Neural cell (in vitro differentiated cells): ENCODE data around the gene TRABD2A. TPM values are rescaled to one million over a fixed set of nuclear protein-coding genes. Genes with fewer than 3 reads are reported as not detected.

Source experiments
- H2AFZ ChIP-seq: fragments of 200-600, 300-800 bp; sonication (generic), shearing (Covaris generic); 2 replicates; pipeline ENCODE4 v1.6.0; 2014; ENCODE audit warnings: low read depth, mild to moderate bottlenecking, antibody characterized with exemption, low read length, moderate library complexity
- H3F3A ChIP-seq: fragments of 200-600 bp; shearing (Covaris generic); 2 replicates; pipeline ENCODE4 v1.6.1; 2016; ENCODE audit warnings: mild to moderate bottlenecking, moderate library complexity, mixed read lengths, antibody characterized with exemption, low read length; ENCODE audit not compliant: insufficient read depth, poor library complexity, severe bottlenecking
- H3K27ac ChIP-seq: fragments of 200-600, 300-800 bp; sonication (generic), shearing (Covaris generic); 2 replicates; pipeline ENCODE4 v1.5.1; 2014; ENCODE audit warnings: mild to moderate bottlenecking, low read length, moderate library complexity
- H3K27me3 ChIP-seq: fragments of 300-800, 200-600 bp; sonication (generic), shearing (Covaris generic); 2 replicates; pipeline ENCODE4 v1.6.0; 2014; ENCODE audit warnings: mild to moderate bottlenecking, low read depth, low read length, moderate library complexity; ENCODE audit not compliant: insufficient read depth
- H3K36me3 ChIP-seq: fragments of 300-800, 200-600 bp; sonication (generic), shearing (Covaris generic); 2 replicates; pipeline ENCODE4 v1.5.1; 2014; ENCODE audit warnings: mild to moderate bottlenecking, antibody characterized with exemption, low read length, moderate library complexity; ENCODE audit not compliant: insufficient read depth
- H3K4me2 ChIP-seq: fragments of 300-800, 200-600 bp; sonication (generic), shearing (Covaris generic); 2 replicates; pipeline ENCODE4 v1.6.0; 2014; ENCODE audit warnings: mild to moderate bottlenecking, low read length
- H3K4me3 ChIP-seq: fragments of 300-800, 200-600 bp; sonication (generic), shearing (Covaris generic); 2 replicates; pipeline ENCODE4 v1.5.1; 2014; ENCODE audit warnings: mild to moderate bottlenecking, low read length, moderate library complexity
- H3K79me2 ChIP-seq: fragments of 200-600 bp; shearing (Covaris generic); replicated peaks from 2 replicates; pipeline ENCODE4 v1.6.0; 2014; ENCODE audit warnings: mild to moderate bottlenecking, low read length, moderate library complexity; ENCODE audit not compliant: insufficient read depth
- H3K9ac ChIP-seq: fragments of 300-800, 200-600 bp; sonication (generic), shearing (Covaris generic); 2 replicates; pipeline ENCODE4 v1.6.1; 2016; ENCODE audit warnings: mild to moderate bottlenecking, low read length, mixed read lengths
- H3K9me2 ChIP-seq: fragments of 200-600 bp; shearing (Covaris generic); 2 replicates; pipeline ENCODE4 v1.6.1; 2016; ENCODE audit warnings: mild to moderate bottlenecking, low read length, mixed read lengths; ENCODE audit not compliant: insufficient read depth
- H3K9me3 ChIP-seq: fragments of 200-600, 300-800 bp; sonication (generic), shearing (Covaris generic); 2 replicates; pipeline ENCODE4 v1.6.1; 2016; ENCODE audit warnings: mild to moderate bottlenecking, mixed run types, low read length, moderate library complexity, mixed read lengths
- H4K20me1 ChIP-seq: fragments of 200-600 bp; shearing (Covaris generic); 2 replicates; pipeline ENCODE4 v1.6.1; 2016; ENCODE audit warnings: mild to moderate bottlenecking, mixed run types; ENCODE audit not compliant: insufficient read depth
- EP300 ChIP-seq: fragments of 450-650 bp; conservative IDR thresholded peaks from 2 replicates; pipeline ENCODE4 v1.6.1; 2014; ENCODE audit warnings: antibody characterized with exemption, mild to moderate bottlenecking, moderate library complexity; ENCODE audit not compliant: poor library complexity, severe bottlenecking
- EZH2 ChIP-seq: fragments of 200-600, 300-800 bp; shearing (Covaris generic), sonication (generic); IDR thresholded peaks from 2 replicates; pipeline ENCODE4 v1.6.1; 2014; ENCODE audit warnings: antibody characterized with exemption, low read length, borderline replicate concordance, mild to moderate bottlenecking; ENCODE audit not compliant: insufficient read depth, poor library complexity, severe bottlenecking
- MXI1 ChIP-seq: fragments of 450-650 bp; conservative IDR thresholded peaks from 2 replicates; pipeline ENCODE4 v1.6.1; 2014; ENCODE audit warnings: antibody characterized with exemption, mild to moderate bottlenecking; ENCODE audit not compliant: poor library complexity, severe bottlenecking
- POLR2AphosphoS5 ChIP-seq: IDR thresholded peaks from 2 replicates; pipeline ENCODE4 v1.6.1; 2012
- RAD21 ChIP-seq: fragments of 450-650 bp; conservative IDR thresholded peaks from 2 replicates; pipeline ENCODE4 v1.6.1; 2014; ENCODE audit warnings: antibody characterized with exemption, mild to moderate bottlenecking, moderate library complexity
- SMC3 ChIP-seq: fragments of 450-650 bp; conservative IDR thresholded peaks from 2 replicates; pipeline ENCODE4 v1.6.1; 2014; ENCODE audit warnings: antibody characterized with exemption, mild to moderate bottlenecking, moderate library complexity; ENCODE audit not compliant: poor library complexity
- TAF1 ChIP-seq: IDR thresholded peaks from 2 replicates; pipeline ENCODE4 v1.6.1; 2012; ENCODE audit warnings: low read depth
- polyA plus RNA-seq: library from polyadenylated mRNA; depleted of rRNA; stranded (reverse); fragments of >200 nt; gene quantifications from 2 replicates; pipeline ENCODE4 v1.2.3, GENCODE V29; 2014
- TF ChIP-seq, protein P1 (sequence below): IDR thresholded peaks from 2 replicates; pipeline ENCODE4 v1.6.1; 2012; ENCODE audit warnings: borderline replicate concordance
- TF ChIP-seq, protein P2 (sequence below): fragments of 450-650 bp; IDR thresholded peaks from 2 replicates; pipeline ENCODE4 v1.5.1; 2014; ENCODE audit warnings: antibody characterized with exemption, mild to moderate bottlenecking, moderate library complexity; ENCODE audit not compliant: poor library complexity, severe bottlenecking

Gene TRABD2A
- polyA plus RNA-seq, 1 donor from 2014 or later, result 0.17 TPM

DNA sequence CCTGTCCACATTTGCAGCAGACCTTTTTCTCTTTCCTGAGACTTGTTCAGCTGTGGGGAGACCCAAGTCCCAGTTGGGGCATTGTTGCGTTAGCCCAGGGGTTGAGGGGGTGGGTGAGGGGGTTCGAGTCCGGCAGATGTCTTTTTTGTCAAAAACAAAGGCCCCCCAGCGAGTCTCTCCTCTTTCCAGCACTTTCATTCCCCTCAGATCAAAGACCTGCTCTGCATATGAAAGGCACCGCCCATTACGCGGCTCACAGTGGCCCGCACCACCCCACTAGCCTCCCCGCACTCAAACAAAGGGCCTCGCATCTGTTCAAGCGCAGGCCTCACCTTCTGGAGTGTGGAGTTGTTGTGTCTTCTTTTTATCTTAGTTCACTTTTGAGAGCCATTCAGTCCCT lies 25.2 kb downstream of the TRABD2A start:
- Histone ChIP-seq H3F3A (no peaks in the 10 kb centered on the region), H3K4me2 (no peak overlapping the region), H3K9me3 (no peaks in the 10 kb centered on the region), H3K9me2 (no peaks in the 10 kb centered on the region), H3K27ac (no peak overlapping the region), H3K4me3 (no peak overlapping the region), H3K79me2 (no peaks in the 10 kb centered on the region), H2AFZ (no peak overlapping the region), H4K20me1 (no peaks in the 10 kb centered on the region), H3K27me3 (no peaks in the 10 kb centered on the region), H3K9ac (no peak overlapping the region), H3K36me3 (no peaks in the 10 kb centered on the region)
- TF ChIP-seq, protein P1, sequence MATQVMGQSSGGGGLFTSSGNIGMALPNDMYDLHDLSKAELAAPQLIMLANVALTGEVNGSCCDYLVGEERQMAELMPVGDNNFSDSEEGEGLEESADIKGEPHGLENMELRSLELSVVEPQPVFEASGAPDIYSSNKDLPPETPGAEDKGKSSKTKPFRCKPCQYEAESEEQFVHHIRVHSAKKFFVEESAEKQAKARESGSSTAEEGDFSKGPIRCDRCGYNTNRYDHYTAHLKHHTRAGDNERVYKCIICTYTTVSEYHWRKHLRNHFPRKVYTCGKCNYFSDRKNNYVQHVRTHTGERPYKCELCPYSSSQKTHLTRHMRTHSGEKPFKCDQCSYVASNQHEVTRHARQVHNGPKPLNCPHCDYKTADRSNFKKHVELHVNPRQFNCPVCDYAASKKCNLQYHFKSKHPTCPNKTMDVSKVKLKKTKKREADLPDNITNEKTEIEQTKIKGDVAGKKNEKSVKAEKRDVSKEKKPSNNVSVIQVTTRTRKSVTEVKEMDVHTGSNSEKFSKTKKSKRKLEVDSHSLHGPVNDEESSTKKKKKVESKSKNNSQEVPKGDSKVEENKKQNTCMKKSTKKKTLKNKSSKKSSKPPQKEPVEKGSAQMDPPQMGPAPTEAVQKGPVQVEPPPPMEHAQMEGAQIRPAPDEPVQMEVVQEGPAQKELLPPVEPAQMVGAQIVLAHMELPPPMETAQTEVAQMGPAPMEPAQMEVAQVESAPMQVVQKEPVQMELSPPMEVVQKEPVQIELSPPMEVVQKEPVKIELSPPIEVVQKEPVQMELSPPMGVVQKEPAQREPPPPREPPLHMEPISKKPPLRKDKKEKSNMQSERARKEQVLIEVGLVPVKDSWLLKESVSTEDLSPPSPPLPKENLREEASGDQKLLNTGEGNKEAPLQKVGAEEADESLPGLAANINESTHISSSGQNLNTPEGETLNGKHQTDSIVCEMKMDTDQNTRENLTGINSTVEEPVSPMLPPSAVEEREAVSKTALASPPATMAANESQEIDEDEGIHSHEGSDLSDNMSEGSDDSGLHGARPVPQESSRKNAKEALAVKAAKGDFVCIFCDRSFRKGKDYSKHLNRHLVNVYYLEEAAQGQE, result no peak
- TF ChIP-seq MXI1 (no peak), POLR2AphosphoS5 (no peak), EP300 (no peak), TAF1 (no peak), SMC3 (no peak), EZH2 (no peak), RAD21 (no peak)
- TF ChIP-seq, protein P2, sequence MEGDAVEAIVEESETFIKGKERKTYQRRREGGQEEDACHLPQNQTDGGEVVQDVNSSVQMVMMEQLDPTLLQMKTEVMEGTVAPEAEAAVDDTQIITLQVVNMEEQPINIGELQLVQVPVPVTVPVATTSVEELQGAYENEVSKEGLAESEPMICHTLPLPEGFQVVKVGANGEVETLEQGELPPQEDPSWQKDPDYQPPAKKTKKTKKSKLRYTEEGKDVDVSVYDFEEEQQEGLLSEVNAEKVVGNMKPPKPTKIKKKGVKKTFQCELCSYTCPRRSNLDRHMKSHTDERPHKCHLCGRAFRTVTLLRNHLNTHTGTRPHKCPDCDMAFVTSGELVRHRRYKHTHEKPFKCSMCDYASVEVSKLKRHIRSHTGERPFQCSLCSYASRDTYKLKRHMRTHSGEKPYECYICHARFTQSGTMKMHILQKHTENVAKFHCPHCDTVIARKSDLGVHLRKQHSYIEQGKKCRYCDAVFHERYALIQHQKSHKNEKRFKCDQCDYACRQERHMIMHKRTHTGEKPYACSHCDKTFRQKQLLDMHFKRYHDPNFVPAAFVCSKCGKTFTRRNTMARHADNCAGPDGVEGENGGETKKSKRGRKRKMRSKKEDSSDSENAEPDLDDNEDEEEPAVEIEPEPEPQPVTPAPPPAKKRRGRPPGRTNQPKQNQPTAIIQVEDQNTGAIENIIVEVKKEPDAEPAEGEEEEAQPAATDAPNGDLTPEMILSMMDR, result no peak

DNA sequence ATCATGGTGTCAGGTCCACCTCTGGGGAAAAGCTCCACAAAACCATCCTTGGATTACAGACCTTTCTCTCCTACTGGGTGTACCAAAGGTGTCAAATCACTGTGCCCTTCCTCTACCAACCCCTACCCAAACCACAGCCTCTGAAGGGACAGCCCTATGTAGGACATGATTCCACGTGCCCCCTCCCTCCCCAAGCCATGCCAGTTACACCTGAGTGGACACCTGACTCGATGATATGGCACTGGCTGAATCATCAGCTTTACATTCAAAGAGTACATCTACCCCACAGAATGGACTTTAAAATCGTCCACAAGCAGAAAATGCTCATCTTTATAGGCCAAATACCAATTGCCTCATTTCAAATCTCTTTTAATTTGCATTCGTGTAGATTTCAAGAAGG lies 26.0 kb downstream of the TRABD2A start:
- Histone ChIP-seq H3K27me3 (no peaks in the 10 kb centered on the region), H3K36me3 (no peaks in the 10 kb centered on the region), H2AFZ (no peak overlapping the region), H3F3A (no peaks in the 10 kb centered on the region), H3K4me3 (no peak overlapping the region), H3K9me3 (no peaks in the 10 kb centered on the region), H3K79me2 (no peaks in the 10 kb centered on the region), H3K9me2 (no peaks in the 10 kb centered on the region), H3K4me2 (no peak overlapping the region), H3K27ac (no peak overlapping the region), H3K9ac (no peak overlapping the region), H4K20me1 (no peaks in the 10 kb centered on the region)
- no peak for TF ChIP-seq EZH2
- TF ChIP-seq RAD21, result no peak

DNA sequence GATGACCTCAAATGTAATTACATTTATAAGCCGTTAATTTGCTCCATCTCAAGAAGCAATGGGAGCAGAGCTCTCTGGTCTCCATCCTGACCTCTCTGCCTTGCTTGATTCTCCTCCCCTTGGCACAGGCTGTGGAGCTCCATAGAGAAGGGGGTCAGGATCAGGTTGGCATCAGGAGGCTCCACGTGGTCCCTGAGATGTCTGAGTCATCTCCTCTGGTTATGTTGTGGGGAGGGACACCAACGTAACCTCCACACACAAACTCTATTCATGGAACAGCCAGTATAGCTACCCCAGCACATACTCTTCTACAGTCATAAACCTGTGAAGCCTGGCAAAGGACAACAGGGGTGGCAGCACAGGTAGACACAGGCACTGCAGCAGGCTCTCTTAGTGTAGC lies 29.0 kb downstream of the TRABD2A start:
- Histone ChIP-seq H3K36me3 (no peaks in the 10 kb centered on the region), H3K79me2 (no peaks in the 10 kb centered on the region), H3K9ac (no peak overlapping the region), H3K27ac (no peak overlapping the region), H4K20me1 (no peaks in the 10 kb centered on the region), H3K9me2 (no peaks in the 10 kb centered on the region), H2AFZ (no peak overlapping the region), H3K27me3 (no peaks in the 10 kb centered on the region), H3K4me2 (no peak overlapping the region), H3F3A (no peaks in the 10 kb centered on the region), H3K4me3 (no peak overlapping the region), H3K9me3 (no peaks in the 10 kb centered on the region)
- no peak for TF ChIP-seq RAD21
- no peak for TF ChIP-seq TAF1
- TF ChIP-seq MXI1, result no peak
- TF ChIP-seq EZH2, result no peak
- TF ChIP-seq, protein P1, result no peak
- no peak for TF ChIP-seq SMC3
- TF ChIP-seq, protein P2, result no peak
- TF ChIP-seq POLR2AphosphoS5, result no peak
